ENCODE results near the gene SPP2.

SPP2 gene

DNA sequence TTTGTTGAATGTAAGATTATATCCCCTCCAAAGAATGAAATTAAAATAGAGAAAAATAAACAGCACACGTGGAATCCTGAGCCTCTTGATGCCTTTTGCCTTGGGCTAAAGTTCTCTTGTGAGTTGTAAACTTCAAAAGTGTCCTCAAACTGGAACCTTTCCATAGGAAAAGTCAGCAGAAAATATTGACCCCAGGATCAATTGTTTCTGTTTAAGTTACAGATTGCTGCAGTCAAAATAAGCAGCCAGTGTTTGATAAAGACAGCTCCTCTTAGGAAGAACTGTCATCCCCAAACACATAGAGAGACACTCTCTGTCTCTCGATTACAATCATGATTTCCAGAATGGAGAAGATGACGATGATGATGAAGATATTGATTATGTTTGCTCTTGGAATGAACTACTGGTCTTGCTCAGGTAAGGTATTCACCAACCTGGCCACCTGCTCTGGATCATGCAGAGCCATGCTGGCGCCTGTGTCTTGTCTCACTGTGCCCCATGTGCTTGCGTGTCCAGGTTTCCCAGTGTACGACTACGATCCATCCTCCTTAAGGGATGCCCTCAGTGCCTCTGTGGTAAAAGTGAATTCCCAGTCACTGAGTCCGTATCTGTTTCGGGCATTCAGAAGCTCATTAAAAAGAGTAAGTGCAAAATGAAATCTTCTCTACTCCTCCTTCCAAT is at the start of gene SPP2:
Gene SPP2, plus strand, starts transcription at position 248 of the 681 bp plus-strand sequence. Its CDS starts 85 bp downstream, at position 333.
- no peak for DNase-seq

- no peak for DNase-seq
Observed at GRCh38 chr2:234001380-234002160, 48.9 kb upstream of the SPP2 start.

GRCh38 chr2:234002281-234002680 is 48.2 kb upstream of the SPP2 start:
- no peak for DNase-seq

DNA sequence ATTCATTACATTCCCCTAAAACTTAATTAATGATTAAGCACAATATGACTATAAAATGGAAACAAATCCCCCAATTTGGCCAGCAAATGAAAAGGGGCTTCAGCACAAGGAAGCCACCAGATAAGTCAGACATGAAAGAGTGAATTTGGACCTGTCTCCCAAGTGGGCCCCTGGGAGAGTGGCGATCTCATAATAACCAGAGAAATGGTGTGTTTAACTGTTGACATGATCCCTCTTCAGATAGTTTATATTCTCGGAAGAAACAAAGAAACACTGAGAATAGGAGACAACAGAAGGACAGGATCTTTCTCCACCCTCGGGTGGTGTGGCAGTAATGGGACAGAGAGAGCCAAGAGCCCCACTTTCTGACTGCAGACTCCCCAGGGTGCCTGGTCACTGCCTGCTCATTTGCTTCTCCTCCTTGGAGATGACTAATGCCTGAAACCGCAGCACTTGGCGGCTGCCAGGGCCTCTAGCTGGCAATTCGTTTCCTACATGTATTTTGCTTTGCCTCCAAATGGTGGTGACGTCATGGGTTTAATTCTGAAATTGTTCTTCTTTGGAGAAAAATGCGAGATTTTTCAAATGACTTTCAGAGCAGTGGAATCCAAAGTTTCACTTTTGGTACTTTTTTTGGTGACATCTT is 46.4 kb upstream of the SPP2 start:
- DNase-seq: peak; percentile 34

- DNase-seq: no peak
Observed at GRCh38 chr2:234005126-234005525, 45.4 kb upstream of the SPP2 start.

GRCh38 chr2:234006501-234006900 is 44.0 kb upstream of the SPP2 start:
- no peak for DNase-seq

GRCh38 chr2:234014427-234014826 is 36.1 kb upstream of the SPP2 start:
- DNase-seq: no peak

DNA sequence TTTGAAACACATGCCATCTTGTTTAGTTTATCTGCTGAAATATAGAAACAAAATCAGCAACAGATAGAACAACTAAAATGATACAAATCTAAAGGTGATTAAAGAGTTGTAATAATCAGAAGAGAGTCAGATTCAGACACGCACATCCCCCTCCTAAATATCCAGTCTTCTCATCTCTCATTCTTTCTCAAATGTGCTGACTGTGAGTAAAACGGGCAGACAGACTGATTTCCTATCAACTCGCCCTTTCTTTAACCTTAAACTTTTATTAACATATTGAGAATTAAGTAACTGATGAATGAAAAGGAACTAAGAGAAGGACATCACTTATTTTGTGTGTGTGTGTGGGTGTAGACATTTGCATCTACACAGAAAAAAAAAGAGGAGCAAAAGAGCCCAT is 34.6 kb upstream of the SPP2 start:
- DNase-seq: no peak

- no peak for DNase-seq
Observed at GRCh38 chr2:234019896-234020295, 30.6 kb upstream of the SPP2 start.

- no peak for DNase-seq
Observed at GRCh38 chr2:234020332-234020731, 30.2 kb upstream of the SPP2 start.

- DNase-seq: no peak
Observed at GRCh38 chr2:234022424-234022823, 28.1 kb upstream of the SPP2 start.

DNA sequence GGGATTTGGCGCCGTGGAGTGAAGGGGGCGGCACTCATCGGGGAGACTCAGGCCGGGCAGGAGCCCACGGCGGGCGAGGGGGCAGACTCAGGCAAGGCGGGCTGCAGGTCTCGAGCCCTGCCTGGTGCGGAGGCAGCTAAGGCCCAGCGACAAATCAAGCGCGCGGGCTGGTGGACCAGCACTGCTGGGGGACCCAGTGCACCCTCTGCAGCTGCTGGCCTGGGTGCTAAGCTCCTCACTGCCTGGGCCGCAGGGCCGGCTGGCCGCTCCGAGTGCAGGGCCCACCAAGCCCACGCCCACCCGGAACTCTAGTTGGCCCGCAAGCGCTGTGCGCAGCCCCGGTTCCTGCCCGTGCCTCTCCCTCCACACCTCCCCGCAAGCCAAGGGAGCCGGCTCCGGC is 26.2 kb upstream of the SPP2 start:
- no peak for DNase-seq

- no peak for DNase-seq
Observed at GRCh38 chr2:234025466-234025865, 25.0 kb upstream of the SPP2 start.

- peak; percentile 89 for DNase-seq
Observed at GRCh38 chr2:234025891-234026401, 24.6 kb upstream of the SPP2 start.

- DNase-seq: no peak
Observed at GRCh38 chr2:234026693-234027254, 23.7 kb upstream of the SPP2 start.

DNA sequence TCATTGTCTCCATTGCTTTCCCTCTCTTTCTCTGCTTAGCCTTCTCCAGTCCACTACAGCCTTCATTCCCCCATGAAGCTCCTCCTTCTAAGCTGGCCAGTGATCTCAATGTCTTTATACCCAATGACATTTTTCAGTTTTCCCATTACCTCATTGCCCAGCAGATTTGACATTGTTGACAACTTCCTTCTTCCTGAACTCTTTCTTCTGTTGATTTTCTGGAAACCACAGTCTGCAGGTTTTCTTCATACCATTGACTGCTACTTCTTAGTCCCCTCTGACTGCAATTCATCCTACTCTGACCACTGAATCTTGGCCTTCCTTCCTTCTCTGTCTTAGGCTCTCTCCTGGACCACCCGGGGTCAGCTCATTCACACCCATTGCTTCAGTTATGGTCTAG is 22.9 kb upstream of the SPP2 start:
- no peak for DNase-seq

DNA sequence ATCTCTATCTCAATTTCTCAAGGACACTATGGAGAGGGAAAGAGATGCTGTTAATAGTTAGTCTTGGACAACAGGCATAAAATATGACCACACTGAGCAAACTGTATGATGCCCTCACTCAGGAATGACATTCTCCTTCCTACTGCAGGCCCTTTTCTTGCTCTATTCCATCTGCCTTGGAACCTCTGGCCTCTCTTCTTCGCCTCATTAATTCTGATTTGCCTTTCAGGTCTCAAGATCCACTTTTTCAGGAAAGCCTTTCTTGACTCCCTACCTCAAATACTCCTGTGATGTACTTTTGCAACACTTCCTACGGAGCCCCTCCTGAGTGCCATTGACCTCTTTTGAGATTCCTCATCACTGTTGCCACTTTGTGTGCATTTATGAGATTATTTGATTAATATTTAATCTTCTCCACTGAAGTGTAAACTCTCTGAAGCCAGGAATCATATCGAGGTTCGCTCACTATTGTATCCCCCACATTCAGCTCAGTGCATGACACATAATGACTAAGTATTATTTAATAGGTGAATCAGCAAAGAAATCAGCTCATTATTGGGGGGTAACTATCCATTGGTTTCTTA is 21.3 kb upstream of the SPP2 start:
- DNase-seq: no peak

DNA sequence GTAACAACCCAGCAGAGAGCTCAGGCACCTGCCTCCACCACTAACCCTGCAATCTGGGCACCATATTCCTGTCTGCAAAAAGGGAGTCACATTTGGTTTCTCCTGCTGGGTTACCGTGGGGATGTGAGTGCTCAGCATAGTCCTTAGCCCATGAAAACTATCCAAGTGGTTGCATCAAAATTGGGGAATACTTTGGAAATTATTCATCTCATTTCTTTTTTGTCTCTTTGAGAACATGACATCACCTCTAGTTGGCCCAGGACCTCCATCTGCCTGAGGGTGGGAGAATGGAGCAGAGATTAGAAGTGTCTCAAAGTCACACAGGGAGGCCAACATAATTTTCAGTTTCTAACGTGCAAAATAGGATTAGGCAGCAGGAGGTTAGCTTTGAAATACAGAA is 19.3 kb upstream of the SPP2 start:
- no peak for DNase-seq

DNA sequence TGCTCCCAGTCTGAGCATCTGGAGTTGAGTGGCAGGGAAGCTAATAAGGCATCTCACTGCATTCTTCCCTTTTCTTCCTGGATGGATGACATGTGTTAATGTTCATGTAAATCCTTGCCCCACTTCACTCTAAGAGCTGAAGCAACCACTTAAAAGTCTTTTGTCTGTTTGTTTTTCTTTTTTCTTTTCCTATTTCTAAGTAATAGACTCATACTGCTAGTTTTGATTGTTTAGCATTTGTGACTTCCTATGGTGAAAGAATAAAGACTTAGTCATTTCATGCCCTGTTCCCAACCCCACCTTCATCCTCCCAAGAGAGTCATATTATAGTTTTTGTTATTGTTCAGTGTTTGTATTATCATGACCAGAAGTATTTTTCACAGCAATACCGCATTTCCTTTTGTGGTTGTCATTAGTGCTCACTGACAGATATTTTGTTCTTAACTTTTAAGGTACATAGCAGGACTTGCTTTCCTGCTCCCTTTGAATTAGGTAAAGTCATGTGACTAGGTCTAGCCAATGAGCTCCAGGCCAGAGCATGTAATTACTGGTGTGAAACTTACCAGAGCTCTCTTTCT is 18.1 kb upstream of the SPP2 start:
- DNase-seq: no peak

DNA sequence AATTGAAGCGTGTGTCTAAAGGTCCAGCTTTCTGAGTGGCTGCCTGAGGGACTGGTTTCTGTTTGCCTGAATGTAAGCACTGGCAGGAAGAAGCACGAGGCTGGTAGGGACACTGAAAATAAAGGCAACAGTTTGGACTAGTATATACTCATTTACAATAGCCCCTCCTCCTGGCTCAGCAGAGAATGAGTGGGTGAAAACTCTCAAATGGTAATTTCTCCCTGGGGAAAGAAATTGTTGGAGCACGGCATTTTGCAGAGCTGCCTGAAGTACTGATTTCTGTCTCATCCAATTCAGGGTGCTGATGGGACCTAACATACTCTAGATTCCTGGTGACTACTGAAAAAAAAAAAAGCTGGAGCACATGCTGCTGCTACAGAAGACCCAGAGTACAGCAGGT is 17.3 kb upstream of the SPP2 start:
- DNase-seq: no peak

GRCh38 chr2:234033885-234034284 is 16.6 kb upstream of the SPP2 start:
- no peak for DNase-seq

GRCh38 chr2:234038076-234038802 is 12.3 kb upstream of the SPP2 start:
- no peak for DNase-seq

All from retina (tissue), 1 donor.